Measurements from ENCODE around the gene ADGRD1.

ADGRD1 gene

GRCh38 chr12:131053567-131053966 lies 99.9 kb downstream of the ADGRD1 start:
- no peak for TF ChIP-seq CTCF (IDR thresholded peaks at IDR 0.05; ENCODE audit: insufficient read depth, missing control alignments)
- no peak for DNase-seq (ENCODE audit: insufficient read length, low spot score)
- FAIRE-seq: no peak

- no peak for DNase-seq (ENCODE audit: insufficient read length, low spot score)
- no peak for FAIRE-seq
- TF ChIP-seq CTCF (IDR thresholded peaks at IDR 0.05; ENCODE audit: insufficient read depth, missing control alignments): no peak
These were observed 100.8 kb downstream of the ADGRD1 start for GRCh38 chr12:131054345-131055092.

- no peak for TF ChIP-seq CTCF (IDR thresholded peaks at IDR 0.05; ENCODE audit: insufficient read depth, missing control alignments)
- DNase-seq (ENCODE audit: insufficient read length, low spot score) (no peak), FAIRE-seq (no peak)
These were observed 101.4 kb downstream of the ADGRD1 start for GRCh38 chr12:131055093-131055465.

- no peak for DNase-seq (ENCODE audit: insufficient read length, low spot score)
- no peak for FAIRE-seq
- TF ChIP-seq CTCF (IDR thresholded peaks at IDR 0.05; ENCODE audit: insufficient read depth, missing control alignments): no peak
These were observed 102.0 kb downstream of the ADGRD1 start for GRCh38 chr12:131055596-131056233.

GRCh38 chr12:131056626-131057025 lies 102.9 kb downstream of the ADGRD1 start:
- FAIRE-seq (no peak), DNase-seq (ENCODE audit: insufficient read length, low spot score) (no peak)

GRCh38 chr12:131057211-131057721 lies 103.6 kb downstream of the ADGRD1 start:
- TF ChIP-seq CTCF (IDR thresholded peaks at IDR 0.05; ENCODE audit: insufficient read depth, missing control alignments): no peak
- DNase-seq (ENCODE audit: insufficient read length, low spot score): no peak
- no peak for FAIRE-seq

More at GRCh38 chr12:131056626-131057025, 102.9 kb downstream of the ADGRD1 start:
- TF ChIP-seq CTCF (IDR thresholded peaks at IDR 0.05; ENCODE audit: insufficient read depth, missing control alignments): no peak

All from D721Med (cell line).